H9 (cell line): ENCODE data around the gene ZNF766. TPM values are rescaled to one million over a fixed set of nuclear protein-coding genes. Genes with fewer than 3 reads are reported as not detected.

Experiments used
- DNase-seq: peaks from one replicate; pipeline ENCODE4 v3.0.0-alpha.2; 2017
- H2AFZ ChIP-seq: one replicate; pipeline ENCODE4 v1.6.1; 2013; ENCODE audit warnings: mild to moderate bottlenecking, low read length, control low read depth, moderate library complexity
- H2AK5ac ChIP-seq: 2 replicates; pipeline ENCODE4 v1.6.1; 2013; ENCODE audit warnings: low read length, control low read depth, mixed read lengths; ENCODE audit not compliant: insufficient read length
- H2BK120ac ChIP-seq: one replicate; pipeline ENCODE4 v1.6.1; 2013; ENCODE audit warnings: low read depth, mild to moderate bottlenecking, low read length, control low read depth, inconsistent platforms; ENCODE audit not compliant: poor library complexity, severe bottlenecking
- H2BK12ac ChIP-seq: 2 replicates; pipeline ENCODE4 v1.6.1; 2013; ENCODE audit warnings: low read length, control low read depth, mixed read lengths, low read depth; ENCODE audit not compliant: insufficient read length
- H2BK15ac ChIP-seq: 2 replicates; pipeline ENCODE4 v1.6.1; 2013; ENCODE audit warnings: low read depth, low read length, control low read depth
- H2BK20ac ChIP-seq: one replicate; pipeline ENCODE4 v1.6.1; 2013; ENCODE audit warnings: low read depth, mild to moderate bottlenecking, low read length, control low read depth, inconsistent platforms; ENCODE audit not compliant: poor library complexity, severe bottlenecking
- H2BK5ac ChIP-seq: 2 replicates; pipeline ENCODE4 v1.6.1; 2013; ENCODE audit warnings: low read length, control low read depth, mixed read lengths; ENCODE audit not compliant: insufficient read length
- H3K14ac ChIP-seq: 2 replicates; pipeline ENCODE4 v1.6.1; 2013; ENCODE audit warnings: low read length, control low read depth; ENCODE audit not compliant: insufficient read depth
- H3K18ac ChIP-seq: 2 replicates; pipeline ENCODE4 v1.6.1; 2013; ENCODE audit warnings: low read depth, mild to moderate bottlenecking, mixed read lengths, low read length, control low read depth; ENCODE audit not compliant: insufficient read length
- H3K23ac ChIP-seq: 2 replicates; pipeline ENCODE4 v1.6.1; 2013; ENCODE audit warnings: low read length, control low read depth, mixed read lengths, low read depth; ENCODE audit not compliant: insufficient read length
- H3K23me2 ChIP-seq: 2 replicates; pipeline ENCODE4 v1.6.1; 2013; ENCODE audit warnings: low read depth, mild to moderate bottlenecking, mixed read lengths, low read length, control low read depth; ENCODE audit not compliant: insufficient read length, poor library complexity, severe bottlenecking
- H3K27ac ChIP-seq: 2 replicates; pipeline ENCODE4 v1.5.1; 2013; ENCODE audit warnings: low read length, control low read depth, mixed read lengths, low read depth; ENCODE audit not compliant: insufficient read length
- H3K27me3 ChIP-seq: 2 replicates; pipeline ENCODE4 v1.6.1; 2013; ENCODE audit warnings: low read length, control low read depth, inconsistent platforms; ENCODE audit not compliant: insufficient read depth
- H3K4ac ChIP-seq: 2 replicates; pipeline ENCODE4 v1.6.1; 2013; ENCODE audit warnings: low read depth, mild to moderate bottlenecking, control low read depth, inconsistent platforms, low read length, moderate library complexity
- H3K4me1 ChIP-seq: 2 replicates; pipeline ENCODE4 v1.6.1; 2013; ENCODE audit warnings: low read length, control low read depth, inconsistent platforms; ENCODE audit not compliant: insufficient read depth
- H3K4me2 ChIP-seq: 2 replicates; pipeline ENCODE4 v1.6.1; 2013; ENCODE audit warnings: low read length, control low read depth, mixed read lengths; ENCODE audit not compliant: insufficient read length, insufficient read depth
- H3K56ac ChIP-seq: 2 replicates; pipeline ENCODE4 v1.6.1; 2013; ENCODE audit warnings: low read depth, mild to moderate bottlenecking, mixed read lengths, low read length, control low read depth; ENCODE audit not compliant: insufficient read length
- H3K79me1 ChIP-seq: 2 replicates; pipeline ENCODE4 v1.6.1; 2013; ENCODE audit warnings: low read depth, mild to moderate bottlenecking, moderate library complexity, low read length, control low read depth, inconsistent platforms; ENCODE audit not compliant: insufficient read depth, poor library complexity, severe bottlenecking
- H3K79me2 ChIP-seq: 2 replicates; pipeline ENCODE4 v1.6.1; 2013; ENCODE audit warnings: low read length, control low read depth, inconsistent platforms; ENCODE audit not compliant: insufficient read depth
- H3K9ac ChIP-seq: 2 replicates; pipeline ENCODE4 v1.6.1; 2013; ENCODE audit warnings: low read length, control low read depth, mixed read lengths; ENCODE audit not compliant: insufficient read length; ENCODE audit errors: extremely low read depth
- H3K9me3 ChIP-seq: one replicate; pipeline ENCODE4 v1.6.1; 2013; ENCODE audit warnings: low read depth, low read length, inconsistent platforms; ENCODE audit not compliant: control insufficient read depth
- H3T11ph ChIP-seq: one replicate; pipeline ENCODE4 v1.6.1; 2013; ENCODE audit warnings: mild to moderate bottlenecking, low read length, control low read depth, inconsistent platforms
- H4K20me1 ChIP-seq: one replicate; pipeline ENCODE4 v1.6.1; 2013; ENCODE audit not compliant: control insufficient read depth, insufficient read length, insufficient read depth
- H4K5ac ChIP-seq: 2 replicates; pipeline ENCODE4 v1.6.1; 2013; ENCODE audit warnings: low read depth, mild to moderate bottlenecking, mixed read lengths, low read length, control low read depth; ENCODE audit not compliant: insufficient read length
- H4K8ac ChIP-seq: replicated peaks from 2 replicates; pipeline ENCODE4 v1.6.1; 2013; ENCODE audit warnings: low read length, control low read depth, mixed read lengths, low read depth; ENCODE audit not compliant: insufficient read length
- H4K91ac ChIP-seq: 2 replicates; pipeline ENCODE4 v1.6.1; 2013; ENCODE audit warnings: low read depth, mild to moderate bottlenecking, moderate library complexity, mixed read lengths, low read length, control low read depth; ENCODE audit not compliant: insufficient read length
- H3K27ac Mint-ChIP-seq, 3 experiments: 2 replicates in 2 of 3; 3 replicates in 1 of 3; pipeline ENCODE4 v1.8.0; 2020 to 2021; ENCODE audit warnings: mixed read lengths in 3 of 3, mild to moderate bottlenecking in 1 of 3, moderate library complexity in 1 of 3
- H3K27me3 Mint-ChIP-seq: 2 replicates; pipeline ENCODE4 v1.8.0; 2021; ENCODE audit warnings: low read depth, mild to moderate bottlenecking, moderate library complexity, mixed read lengths
- H3K36me3 Mint-ChIP-seq, 3 experiments: 2 replicates in 2 of 3; 3 replicates in 1 of 3; pipeline ENCODE4 v1.8.0; 2020 to 2021; ENCODE audit warnings: low read depth in 3 of 3, mixed read lengths in 3 of 3; ENCODE audit not compliant: insufficient read depth in 1 of 3
- H3K4me1 Mint-ChIP-seq, 2 experiments: 2 replicates each; pipeline ENCODE4 v1.8.0; 2020; ENCODE audit warnings: mixed read lengths in 2 of 2
- H3K4me3 Mint-ChIP-seq, 2 experiments: 2 replicates in 1 of 2; 3 replicates in 1 of 2; pipeline ENCODE4 v1.8.0; 2020 to 2021; ENCODE audit warnings: mild to moderate bottlenecking in 2 of 2, mixed read lengths in 2 of 2, moderate library complexity in 1 of 2
- H3K9me3 Mint-ChIP-seq, 2 experiments: 2 replicates in 1 of 2; 3 replicates in 1 of 2; pipeline ENCODE4 v1.8.0; 2020; ENCODE audit warnings: mild to moderate bottlenecking in 2 of 2, mixed read lengths in 2 of 2, moderate library complexity in 1 of 2
- WGBS: extraction: QIAGEN DNeasy Blood & Tissue Kit; methylation state at CpG from one replicate; pipeline ENCODE4 v1.1.7; 2013; ENCODE audit warnings: missing lambda C conversion rate, low lambda C conversion rate, mixed read lengths; ENCODE audit not compliant: insufficient read length; ENCODE audit errors: extremely low coverage; 5-methylcytosine and 5-hydroxymethylcytosine counted together
- total RNA-seq: library from RNA; stranded (reverse); gene quantifications from 2 replicates; pipeline ENCODE4 v1.2.1, GENCODE V29; 2021
- TF ChIP-seq, protein P1 (sequence below): fragments of 200-600 bp; sonication (generic); conservative IDR thresholded peaks from 3 replicates; pipeline ENCODE4 v1.8.0; 2021; ENCODE audit warnings: antibody characterized with exemption, mild to moderate bottlenecking

Gene ZNF766
- total RNA-seq, 1 experiment from 2014 or later = 33.6 TPM

DNA sequence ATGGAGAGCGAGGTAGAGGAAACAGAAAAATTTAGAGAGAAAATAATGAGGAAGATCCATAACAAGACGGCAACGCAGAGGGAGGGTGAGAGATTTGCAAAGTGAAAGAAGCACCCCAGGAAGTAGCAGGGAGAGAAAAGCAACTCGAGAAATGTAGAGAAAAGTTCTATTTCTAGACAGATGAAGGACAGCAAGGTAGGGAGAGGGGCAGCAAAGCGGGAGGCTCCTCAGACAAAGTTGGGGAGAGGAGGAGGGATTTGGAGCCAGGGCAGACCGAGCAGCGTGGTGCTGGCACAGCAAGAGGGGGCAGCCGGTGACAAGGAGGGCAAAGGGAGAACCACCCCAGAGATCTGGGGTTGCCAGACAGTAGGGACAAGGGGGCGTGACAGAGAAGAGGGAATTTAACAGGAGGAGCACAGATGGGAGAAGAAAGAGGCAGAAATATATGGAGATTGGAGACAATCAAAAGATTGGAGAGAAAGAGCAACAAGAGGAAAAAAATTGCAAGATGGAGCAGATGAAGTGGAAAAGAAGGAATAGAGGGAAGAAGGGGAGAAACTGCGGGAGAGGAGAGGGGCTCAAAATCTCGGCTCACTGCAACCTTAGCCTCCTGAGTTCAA is 989 bp downstream of the ZNF766 start:
- Mint-ChIP-seq H3K4me1 (peaks cover 20 to 25% of the 10 kb centered on the region in 2 experiments), H3K27ac (peak overlapping the region; percentile 26 to 99 (median 86))
- no peaks in the 10 kb centered on the region for H3K9me3 ChIP-seq

More for the DNA sequence above, 989 bp downstream of the ZNF766 start:
- Histone ChIP-seq H3K18ac (peak overlapping the region; percentile 17), H4K8ac (no peak overlapping the region), H4K5ac (no peak overlapping the region), H4K91ac (no peak overlapping the region), H3K79me2 (peaks cover 41% of the 10 kb centered on the region), H2BK20ac (no peak overlapping the region), H3K23ac (no peak overlapping the region), H2BK15ac (no peak overlapping the region), H3K27me3 (no peaks in the 10 kb centered on the region), H3K4me1 (no peaks in the 10 kb centered on the region), H2BK12ac (no peak overlapping the region), H3K79me1 (peaks cover 18% of the 10 kb centered on the region), H3K27ac (no peak overlapping the region), H2AK5ac (no peak overlapping the region), H3T11ph (no peak overlapping the region), H2AFZ (no peak overlapping the region), H4K20me1 (no peaks in the 10 kb centered on the region), H3K4me2 (peak overlapping the region; percentile 85), H2BK120ac (no peak overlapping the region), H3K23me2 (peaks cover 6% of the 10 kb centered on the region), H2BK5ac (no peak overlapping the region), H3K56ac (no peak overlapping the region), H3K4ac (peak overlapping the region; percentile 53; the same call in 1 of the 2 replicates), H3K9ac (peak overlapping the region; percentile 96), H3K14ac (peak overlapping the region; percentile 100)
- WGBS = no CpG with 5 or more reads among the region's 11 CpGs
- peak overlapping the region; percentile 91 to 94 for H3K4me3 Mint-ChIP-seq
- no peaks in the 10 kb centered on the region for H3K27me3 Mint-ChIP-seq
- H3K9me3 Mint-ChIP-seq = peaks cover 4 to 15% of the 10 kb centered on the region in 2 experiments
- no peak for DNase-seq
- TF ChIP-seq, protein P1, sequence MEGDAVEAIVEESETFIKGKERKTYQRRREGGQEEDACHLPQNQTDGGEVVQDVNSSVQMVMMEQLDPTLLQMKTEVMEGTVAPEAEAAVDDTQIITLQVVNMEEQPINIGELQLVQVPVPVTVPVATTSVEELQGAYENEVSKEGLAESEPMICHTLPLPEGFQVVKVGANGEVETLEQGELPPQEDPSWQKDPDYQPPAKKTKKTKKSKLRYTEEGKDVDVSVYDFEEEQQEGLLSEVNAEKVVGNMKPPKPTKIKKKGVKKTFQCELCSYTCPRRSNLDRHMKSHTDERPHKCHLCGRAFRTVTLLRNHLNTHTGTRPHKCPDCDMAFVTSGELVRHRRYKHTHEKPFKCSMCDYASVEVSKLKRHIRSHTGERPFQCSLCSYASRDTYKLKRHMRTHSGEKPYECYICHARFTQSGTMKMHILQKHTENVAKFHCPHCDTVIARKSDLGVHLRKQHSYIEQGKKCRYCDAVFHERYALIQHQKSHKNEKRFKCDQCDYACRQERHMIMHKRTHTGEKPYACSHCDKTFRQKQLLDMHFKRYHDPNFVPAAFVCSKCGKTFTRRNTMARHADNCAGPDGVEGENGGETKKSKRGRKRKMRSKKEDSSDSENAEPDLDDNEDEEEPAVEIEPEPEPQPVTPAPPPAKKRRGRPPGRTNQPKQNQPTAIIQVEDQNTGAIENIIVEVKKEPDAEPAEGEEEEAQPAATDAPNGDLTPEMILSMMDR = no peak
- peaks cover 40 to 41% (median 41%) of the 10 kb centered on the region in 3 experiments for H3K36me3 Mint-ChIP-seq
